ENCODE measurements around the gene RENBP. TPM values are rescaled to one million over a fixed set of nuclear protein-coding genes. Genes with fewer than 3 reads are reported as not detected.
A peak's percentile ranks its signal among the peaks of the same experiment; 100 is the strongest.

Gene RENBP
- total RNA-seq, 1 experiment from 2014 or later: 5.7 TPM

DNA sequence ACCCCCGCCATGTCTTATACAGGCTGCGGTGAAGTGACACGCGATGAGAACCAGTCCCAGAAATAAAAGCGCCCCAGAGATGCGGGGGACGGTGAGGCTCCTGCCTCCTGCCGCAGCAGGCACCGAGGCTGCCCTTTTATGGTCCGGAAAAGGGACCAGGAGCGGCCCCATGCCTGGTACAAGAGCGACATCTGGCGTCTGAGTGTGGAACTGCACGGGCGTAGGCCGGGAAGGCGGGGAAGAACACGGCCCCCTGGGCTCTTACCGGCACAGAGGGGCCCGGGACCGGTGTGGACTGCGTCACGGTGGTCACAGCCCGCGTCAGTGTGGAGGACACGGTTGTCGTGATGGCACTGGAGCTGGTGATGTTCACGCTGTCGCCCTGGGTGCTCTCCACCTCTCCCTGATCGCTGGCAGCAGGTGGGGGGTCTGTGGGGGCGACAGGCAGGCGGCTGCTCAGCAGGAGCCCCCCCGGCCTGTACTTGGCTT, 8.9 kb upstream of the RENBP start:
- TF ChIP-seq, protein P1, sequence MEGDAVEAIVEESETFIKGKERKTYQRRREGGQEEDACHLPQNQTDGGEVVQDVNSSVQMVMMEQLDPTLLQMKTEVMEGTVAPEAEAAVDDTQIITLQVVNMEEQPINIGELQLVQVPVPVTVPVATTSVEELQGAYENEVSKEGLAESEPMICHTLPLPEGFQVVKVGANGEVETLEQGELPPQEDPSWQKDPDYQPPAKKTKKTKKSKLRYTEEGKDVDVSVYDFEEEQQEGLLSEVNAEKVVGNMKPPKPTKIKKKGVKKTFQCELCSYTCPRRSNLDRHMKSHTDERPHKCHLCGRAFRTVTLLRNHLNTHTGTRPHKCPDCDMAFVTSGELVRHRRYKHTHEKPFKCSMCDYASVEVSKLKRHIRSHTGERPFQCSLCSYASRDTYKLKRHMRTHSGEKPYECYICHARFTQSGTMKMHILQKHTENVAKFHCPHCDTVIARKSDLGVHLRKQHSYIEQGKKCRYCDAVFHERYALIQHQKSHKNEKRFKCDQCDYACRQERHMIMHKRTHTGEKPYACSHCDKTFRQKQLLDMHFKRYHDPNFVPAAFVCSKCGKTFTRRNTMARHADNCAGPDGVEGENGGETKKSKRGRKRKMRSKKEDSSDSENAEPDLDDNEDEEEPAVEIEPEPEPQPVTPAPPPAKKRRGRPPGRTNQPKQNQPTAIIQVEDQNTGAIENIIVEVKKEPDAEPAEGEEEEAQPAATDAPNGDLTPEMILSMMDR (conservative IDR thresholded peaks at IDR 0.05; ENCODE audit: low read depth, low read length): peak; percentile 97
- no peak for TF ChIP-seq EZH2 (IDR thresholded peaks at IDR 0.05; ENCODE audit: borderline replicate concordance, low read depth, low read length, poor library complexity, severe bottlenecking)
- CTCF ChIA-PET: no interaction called here
- POLR2A ChIA-PET (ENCODE audit: low non-redundant PET): no interaction called here
- BruUV-seq (replicated peaks): no TSS peak
- DNase-seq (ENCODE audit: low spot score): peak; percentile 86
- Histone ChIP-seq H3K9me3 (ENCODE audit: low read depth, low read length, poor library complexity, severe bottlenecking) (no peaks in the 10 kb centered on the region), H3K4me3 (ENCODE audit: low read depth, low read length, poor library complexity, severe bottlenecking) (no peak overlapping the region), H3K27me3 (replicated peaks; ENCODE audit: insufficient read depth, low read depth, low read length, poor library complexity) (no peaks in the 10 kb centered on the region), H3K27ac (ENCODE audit: low read depth, low read length, poor library complexity, severe bottlenecking) (peak overlapping the region; percentile 72), H3K4me1 (ENCODE audit: insufficient read depth, low read length, poor library complexity, severe bottlenecking) (peaks cover 5% of the 10 kb centered on the region), H3K36me3 (ENCODE audit: insufficient read depth, low read length, poor library complexity, severe bottlenecking) (peaks cover 91% of the 10 kb centered on the region)
- intact Hi-C loops (cut with micrococcal nuclease; ENCODE audit: unreplicated experiment): loop anchor here (10.0 kb wide), 1 partner anchor 399 kb away; no protein-coding TSS in a partner anchor

DNA sequence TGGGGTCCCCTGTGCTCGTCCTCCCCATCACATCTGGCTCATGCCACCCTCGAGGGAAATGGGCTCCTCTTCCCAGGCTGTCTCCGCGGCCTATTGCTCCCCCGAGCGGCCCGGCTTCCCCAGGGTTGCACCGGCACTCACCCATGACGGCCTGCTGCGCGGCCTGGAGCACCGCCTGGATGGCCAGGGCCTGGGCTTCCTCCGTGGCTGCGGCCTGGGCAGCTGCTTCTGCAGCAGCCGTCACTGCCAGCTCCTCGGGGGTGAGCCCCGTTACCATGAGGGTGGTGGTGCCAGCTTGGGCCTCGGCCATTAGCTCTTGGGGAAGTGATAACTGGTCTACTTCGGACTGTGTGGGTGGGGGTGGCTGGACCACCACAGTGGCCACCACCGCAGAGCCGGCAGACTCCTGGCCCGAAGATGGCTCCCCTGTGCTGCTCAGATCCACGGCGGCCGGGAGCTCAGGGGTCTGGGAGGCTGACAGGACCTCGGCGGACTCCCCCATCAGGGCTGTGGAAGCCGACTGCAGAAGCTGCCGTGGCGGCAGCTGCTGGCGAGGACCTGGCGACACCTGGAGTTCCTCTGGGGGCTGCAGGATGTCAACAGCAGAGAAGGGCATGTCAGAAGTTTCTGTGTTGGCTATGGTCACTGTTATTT, 8.1 kb upstream of the RENBP start:
- Histone ChIP-seq H3K4me1 (ENCODE audit: insufficient read depth, low read length, poor library complexity, severe bottlenecking) (peaks cover 5% of the 10 kb centered on the region), H3K36me3 (ENCODE audit: insufficient read depth, low read length, poor library complexity, severe bottlenecking) (peaks cover 83% of the 10 kb centered on the region), H3K9me3 (ENCODE audit: low read depth, low read length, poor library complexity, severe bottlenecking) (no peaks in the 10 kb centered on the region), H3K27ac (ENCODE audit: low read depth, low read length, poor library complexity, severe bottlenecking) (peak overlapping the region; percentile 72), H3K27me3 (replicated peaks; ENCODE audit: insufficient read depth, low read depth, low read length, poor library complexity) (no peaks in the 10 kb centered on the region), H3K4me3 (ENCODE audit: low read depth, low read length, poor library complexity, severe bottlenecking) (no peak overlapping the region)
- POLR2A ChIA-PET (ENCODE audit: low non-redundant PET): no interaction called here
- TF ChIP-seq EZH2 (IDR thresholded peaks at IDR 0.05; ENCODE audit: borderline replicate concordance, low read depth, low read length, poor library complexity, severe bottlenecking): no peak
- TF ChIP-seq, protein P1 (conservative IDR thresholded peaks at IDR 0.05; ENCODE audit: low read depth, low read length): no peak
- no TSS peak for BruUV-seq (replicated peaks)
- DNase-seq (ENCODE audit: low spot score): no peak
- CTCF ChIA-PET: no interaction called here
- intact Hi-C loops (cut with micrococcal nuclease; ENCODE audit: unreplicated experiment): loop anchor here (10.0 kb wide), 1 partner anchor 398 kb away; no protein-coding TSS in a partner anchor

DNA sequence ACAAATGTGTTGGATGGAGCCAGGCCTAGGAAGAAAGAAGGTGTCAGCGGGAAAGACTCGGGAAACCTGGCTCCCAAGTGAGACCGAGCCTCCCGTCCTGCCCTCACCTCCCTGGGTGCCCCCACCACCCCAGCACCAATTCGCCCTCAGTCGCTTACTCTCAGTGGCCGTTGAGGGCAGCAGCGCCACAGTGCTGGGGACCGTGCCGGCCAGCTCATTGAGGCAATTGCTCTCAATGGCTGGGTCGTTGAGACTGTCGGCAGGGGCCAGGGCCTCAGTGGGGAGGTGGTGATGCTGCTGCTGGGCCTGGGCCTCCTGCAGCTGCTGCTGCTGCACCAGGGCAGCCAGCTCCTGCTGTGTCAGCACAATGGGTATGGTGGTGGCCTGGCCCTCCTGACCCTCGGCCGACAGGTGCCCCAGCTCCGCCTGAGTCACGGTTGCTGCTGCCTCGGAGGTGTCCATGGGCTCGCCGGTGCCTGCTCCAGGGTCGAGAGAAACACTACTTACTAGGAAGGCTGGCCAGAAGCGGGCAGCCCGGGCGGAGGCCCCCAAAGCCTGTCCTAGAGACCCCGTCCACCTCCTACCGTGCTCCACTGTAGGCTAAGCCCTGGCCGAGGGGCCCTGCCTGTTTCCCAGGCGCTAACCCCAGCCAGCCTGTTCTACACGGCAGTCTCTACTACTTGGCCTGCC, 7.4 kb upstream of the RENBP start:
- no peaks in the 10 kb centered on the region for H3K27me3 ChIP-seq (replicated peaks; ENCODE audit: insufficient read depth, low read depth, low read length, poor library complexity)
- CTCF ChIA-PET: no interaction called here
- intact Hi-C loops (cut with micrococcal nuclease; ENCODE audit: unreplicated experiment): loop anchor here (10.0 kb wide), 1 partner anchor 397 kb away; no protein-coding TSS in a partner anchor
- BruUV-seq (replicated peaks): TSS peak; percentile 2
- no peak overlapping the region for H3K27ac ChIP-seq (ENCODE audit: low read depth, low read length, poor library complexity, severe bottlenecking)
- peaks cover 76% of the 10 kb centered on the region for H3K36me3 ChIP-seq (ENCODE audit: insufficient read depth, low read length, poor library complexity, severe bottlenecking)
- no peaks in the 10 kb centered on the region for H3K9me3 ChIP-seq (ENCODE audit: low read depth, low read length, poor library complexity, severe bottlenecking)
- no peak overlapping the region for H3K4me3 ChIP-seq (ENCODE audit: low read depth, low read length, poor library complexity, severe bottlenecking)
- POLR2A ChIA-PET (ENCODE audit: low non-redundant PET): no interaction called here
- H3K4me1 ChIP-seq (ENCODE audit: insufficient read depth, low read length, poor library complexity, severe bottlenecking): peaks cover 5% of the 10 kb centered on the region
- TF ChIP-seq, protein P1 (conservative IDR thresholded peaks at IDR 0.05; ENCODE audit: low read depth, low read length): no peak
- TF ChIP-seq EZH2 (IDR thresholded peaks at IDR 0.05; ENCODE audit: borderline replicate concordance, low read depth, low read length, poor library complexity, severe bottlenecking): no peak
- no peak for DNase-seq (ENCODE audit: low spot score)

All from A673 (cell line).